ENCODE measurements around the gene C2orf49.

The C2orf49 gene

DNA sequence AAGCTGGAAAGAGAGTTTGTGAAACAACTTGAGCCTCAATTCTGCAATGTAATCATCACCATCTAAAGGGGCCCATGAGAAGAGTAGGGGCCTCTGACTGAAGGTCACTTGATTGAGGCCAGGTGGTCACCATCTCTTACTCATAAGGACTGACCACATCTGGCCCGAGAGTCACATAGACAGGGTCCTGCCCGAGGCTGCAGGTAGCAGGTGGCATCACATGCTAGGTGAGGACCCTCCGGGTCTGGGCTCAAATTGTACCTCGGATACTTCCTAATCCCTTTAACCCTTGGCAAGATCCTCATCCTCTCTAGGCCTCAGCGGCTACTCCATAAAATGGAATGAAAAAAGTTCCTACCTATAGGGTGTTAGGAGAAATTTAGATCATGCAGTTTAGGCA lies 44.8 kb downstream of the C2orf49 start:
- DNase-seq (ENCODE audit: low read depth) = no peak
- TF ChIP-seq, protein P1, sequence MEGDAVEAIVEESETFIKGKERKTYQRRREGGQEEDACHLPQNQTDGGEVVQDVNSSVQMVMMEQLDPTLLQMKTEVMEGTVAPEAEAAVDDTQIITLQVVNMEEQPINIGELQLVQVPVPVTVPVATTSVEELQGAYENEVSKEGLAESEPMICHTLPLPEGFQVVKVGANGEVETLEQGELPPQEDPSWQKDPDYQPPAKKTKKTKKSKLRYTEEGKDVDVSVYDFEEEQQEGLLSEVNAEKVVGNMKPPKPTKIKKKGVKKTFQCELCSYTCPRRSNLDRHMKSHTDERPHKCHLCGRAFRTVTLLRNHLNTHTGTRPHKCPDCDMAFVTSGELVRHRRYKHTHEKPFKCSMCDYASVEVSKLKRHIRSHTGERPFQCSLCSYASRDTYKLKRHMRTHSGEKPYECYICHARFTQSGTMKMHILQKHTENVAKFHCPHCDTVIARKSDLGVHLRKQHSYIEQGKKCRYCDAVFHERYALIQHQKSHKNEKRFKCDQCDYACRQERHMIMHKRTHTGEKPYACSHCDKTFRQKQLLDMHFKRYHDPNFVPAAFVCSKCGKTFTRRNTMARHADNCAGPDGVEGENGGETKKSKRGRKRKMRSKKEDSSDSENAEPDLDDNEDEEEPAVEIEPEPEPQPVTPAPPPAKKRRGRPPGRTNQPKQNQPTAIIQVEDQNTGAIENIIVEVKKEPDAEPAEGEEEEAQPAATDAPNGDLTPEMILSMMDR (IDR thresholded peaks at IDR 0.05; ENCODE audit: insufficient read depth, low read depth, low read length, missing control alignments) = no peak
- H3K4me3 ChIP-seq (ENCODE audit: low read length) = no peak overlapping the region

- DNase-seq (ENCODE audit: low read depth) = no peak
- TF ChIP-seq, protein P1 (IDR thresholded peaks at IDR 0.05; ENCODE audit: insufficient read depth, low read depth, low read length, missing control alignments) = no peak
- no peak overlapping the region for H3K4me3 ChIP-seq (ENCODE audit: low read length)
These were observed 46.3 kb downstream of the C2orf49 start for GRCh38 chr2:105383432-105384166.

DNA sequence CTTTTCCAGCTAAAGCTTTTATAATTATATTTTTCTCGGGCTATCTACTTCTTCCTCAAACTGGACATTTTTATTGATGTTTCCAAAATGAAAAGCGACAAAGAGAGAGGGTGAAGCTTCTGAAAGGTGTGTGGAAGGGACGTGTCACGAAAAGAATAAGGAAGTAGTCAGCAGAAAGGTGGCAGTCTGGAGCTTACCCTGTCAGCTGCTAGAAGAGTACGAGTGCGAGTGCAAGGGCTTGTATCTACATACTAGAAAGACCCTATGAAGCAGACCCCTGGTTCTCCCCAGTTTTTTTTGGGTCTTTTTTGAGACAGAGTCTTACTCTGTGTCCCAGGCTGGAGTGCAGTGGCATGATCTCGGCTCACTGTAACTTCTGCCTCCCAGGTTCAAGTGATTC lies 46.9 kb downstream of the C2orf49 start:
- no peak for DNase-seq (ENCODE audit: low read depth)
- TF ChIP-seq, protein P1 (IDR thresholded peaks at IDR 0.05; ENCODE audit: insufficient read depth, low read depth, low read length, missing control alignments) = no peak
- H3K4me3 ChIP-seq (ENCODE audit: low read length) = no peak overlapping the region

DNA sequence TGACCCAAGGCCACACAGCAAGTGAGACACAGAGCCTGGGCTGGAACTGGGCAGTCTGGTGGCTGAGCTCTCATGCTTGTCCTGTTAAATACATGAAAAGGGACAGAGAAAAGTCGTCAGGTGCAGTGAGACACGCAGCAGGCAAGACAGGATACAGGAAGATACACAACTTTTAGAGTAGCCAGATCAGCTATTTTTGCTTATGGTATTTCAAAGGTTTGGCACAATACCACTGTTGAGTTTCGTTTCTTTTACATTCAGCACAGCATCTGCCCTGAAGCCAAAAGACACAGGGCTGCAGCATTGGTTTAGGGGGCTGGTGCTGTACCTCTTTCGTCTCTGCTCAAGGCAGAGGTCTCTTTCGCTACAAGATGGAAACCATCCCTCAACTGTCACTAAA lies 47.5 kb downstream of the C2orf49 start:
- no peak for DNase-seq (ENCODE audit: low read depth)
- TF ChIP-seq, protein P1 (IDR thresholded peaks at IDR 0.05; ENCODE audit: insufficient read depth, low read depth, low read length, missing control alignments) = no peak
- H3K4me3 ChIP-seq (ENCODE audit: low read length) = no peak overlapping the region

- no peak overlapping the region for H3K4me3 ChIP-seq (ENCODE audit: low read length)
- no peak for DNase-seq (ENCODE audit: low read depth)
- TF ChIP-seq, protein P1 (IDR thresholded peaks at IDR 0.05; ENCODE audit: insufficient read depth, low read depth, low read length, missing control alignments) = no peak
These were observed 48.6 kb downstream of the C2orf49 start for GRCh38 chr2:105385731-105386540.

DNA sequence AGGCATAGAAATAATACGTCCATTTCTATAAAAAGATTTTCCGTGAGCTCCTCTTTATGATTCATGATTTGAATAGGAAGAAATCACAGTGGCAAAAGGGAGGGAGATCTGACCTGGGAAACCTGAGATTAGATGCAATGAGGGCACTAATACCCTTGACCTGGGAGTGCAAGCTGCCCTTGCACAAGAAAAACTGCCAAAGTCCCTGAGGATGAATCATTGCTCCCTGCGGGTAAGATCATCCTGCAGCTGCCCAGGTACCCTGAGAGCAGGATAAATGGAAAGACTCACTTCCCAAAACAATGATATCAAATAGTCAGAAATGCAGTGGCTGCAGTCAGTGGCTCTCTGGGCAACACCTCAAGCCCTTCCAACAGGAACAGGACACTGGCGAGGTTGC lies 49.9 kb downstream of the C2orf49 start:
- peak; percentile 48 for DNase-seq (ENCODE audit: low read depth)
- no peak overlapping the region for H3K4me3 ChIP-seq (ENCODE audit: low read length)
- TF ChIP-seq, protein P1 (IDR thresholded peaks at IDR 0.05; ENCODE audit: insufficient read depth, low read depth, low read length, missing control alignments) = no peak

Measured in epithelial cell of esophagus (primary cell).